HG02981 (cell line): ENCODE results near the gene MMP7.
"Not testable (repeated sequence)": the region's sequence is repeated elsewhere in the genome, so short reads cannot be mapped to it uniquely, and the experiment has no call there.

Experiments
- ATAC-seq: cut with Tn5 transposase; IDR thresholded peaks from one replicate; pipeline ENCODE4 v1.9.1; 2021; ENCODE audit warnings: mild to moderate bottlenecking, moderate library complexity; ENCODE audit not compliant: unreplicated experiment

Gene MMP7

DNA sequence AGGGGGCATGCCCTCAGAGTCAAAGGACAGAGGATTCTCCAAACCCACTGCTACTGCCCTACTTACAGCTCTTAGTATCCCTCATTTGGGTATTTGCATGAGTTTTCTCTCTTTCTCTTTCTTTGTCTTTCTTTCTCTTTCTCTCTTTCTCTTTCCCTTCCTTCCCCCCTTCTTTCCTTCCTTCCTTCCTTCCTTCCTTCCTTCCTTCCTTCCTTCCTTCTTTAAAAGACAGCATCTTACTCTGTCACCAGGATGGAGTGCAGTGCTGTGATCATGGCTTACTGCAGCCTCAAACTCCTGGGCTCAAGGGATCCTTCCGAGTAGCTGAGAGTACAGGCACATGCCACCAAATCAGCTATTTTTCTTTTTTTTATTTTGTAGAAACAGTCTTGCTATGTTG lies 14.0 kb upstream of the MMP7 start:
- no peak for ATAC-seq

DNA sequence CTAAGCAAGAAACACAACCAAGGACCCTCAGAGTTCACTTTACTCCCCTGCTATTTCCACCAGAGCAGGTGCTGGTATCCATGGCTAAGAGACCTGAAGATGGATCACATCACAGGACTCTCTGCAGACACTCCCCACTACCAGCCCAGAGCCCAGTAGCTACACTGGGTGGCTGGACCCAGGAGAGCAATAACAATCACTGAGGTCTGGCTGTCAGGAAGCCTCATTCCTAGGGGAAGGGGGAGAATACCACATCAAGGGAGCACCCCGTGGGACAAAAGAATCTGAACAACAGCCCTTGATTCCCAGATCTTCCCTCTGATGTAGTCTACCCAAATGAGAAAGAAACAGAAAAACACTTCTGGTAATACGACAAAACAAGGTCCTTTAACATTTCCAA lies 9.0 kb upstream of the MMP7 start:
- ATAC-seq = no peak

DNA sequence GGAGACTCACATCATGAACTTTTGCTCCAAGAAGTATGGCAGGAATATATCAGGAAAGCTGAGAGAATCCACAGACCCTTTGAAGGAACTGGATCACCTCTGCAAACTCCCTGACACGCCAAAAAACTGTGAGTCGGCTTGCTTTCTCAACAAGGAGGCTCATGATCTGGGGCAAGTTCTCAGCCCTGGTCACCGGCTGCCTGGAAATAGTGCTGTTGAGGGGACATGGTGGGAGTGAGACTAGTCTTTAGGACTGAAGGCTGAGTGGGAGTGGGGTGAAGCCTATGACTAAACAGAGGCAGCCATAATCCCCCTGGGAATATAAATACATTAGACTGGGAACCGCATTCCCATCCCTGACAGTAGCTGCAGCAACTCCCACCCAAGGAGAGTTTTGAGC lies 8.4 kb upstream of the MMP7 start:
- no peak for ATAC-seq

DNA sequence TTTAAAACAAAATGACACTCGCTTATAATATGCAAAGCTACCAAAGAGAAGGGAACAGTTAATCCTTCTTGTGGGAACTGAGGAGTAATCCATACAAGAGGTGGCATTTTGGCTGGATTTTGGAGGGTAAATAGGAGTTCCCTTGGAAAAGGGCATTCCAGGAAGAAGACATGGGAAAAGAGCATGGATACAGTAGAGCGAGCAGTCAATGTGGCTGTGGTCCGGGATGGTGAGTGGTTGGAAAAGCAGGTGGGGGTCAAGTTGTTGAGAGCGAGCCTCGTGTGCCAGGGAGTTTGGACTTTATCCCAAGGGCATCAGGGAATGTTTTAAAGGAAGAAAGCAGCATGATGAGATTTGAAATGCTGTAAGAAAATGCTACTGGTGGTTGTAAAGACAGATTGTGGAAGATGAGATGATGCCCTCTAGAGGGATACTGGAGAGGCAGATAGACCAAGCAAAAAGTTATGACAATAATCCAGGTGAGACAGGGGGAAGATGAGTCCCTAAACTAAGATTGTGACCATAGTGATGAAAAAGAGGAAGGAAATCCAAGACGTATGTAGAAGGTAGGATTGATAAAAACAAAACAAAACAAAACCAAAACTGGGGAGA lies 3.8 kb upstream of the MMP7 start:
- no peak for ATAC-seq

DNA sequence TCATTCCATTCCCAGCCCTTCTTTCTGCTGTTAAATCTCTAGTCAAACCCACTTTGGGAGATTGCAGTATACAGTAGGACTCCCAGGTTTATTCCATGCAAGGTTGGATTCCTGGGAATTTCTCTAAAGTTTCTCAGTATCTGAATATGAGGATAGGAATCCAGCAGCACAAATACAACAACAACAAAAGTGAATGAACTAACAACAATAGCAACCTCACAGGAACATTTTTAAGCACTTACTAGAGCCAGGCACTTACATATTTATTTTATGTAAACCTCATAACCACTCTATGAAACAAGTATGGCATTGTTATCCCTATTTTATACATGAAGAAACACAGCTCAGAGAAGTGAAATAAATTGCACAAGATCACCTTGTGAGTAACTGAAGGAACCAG lies 1.9 kb downstream of the MMP7 start:
- ATAC-seq = no peak

DNA sequence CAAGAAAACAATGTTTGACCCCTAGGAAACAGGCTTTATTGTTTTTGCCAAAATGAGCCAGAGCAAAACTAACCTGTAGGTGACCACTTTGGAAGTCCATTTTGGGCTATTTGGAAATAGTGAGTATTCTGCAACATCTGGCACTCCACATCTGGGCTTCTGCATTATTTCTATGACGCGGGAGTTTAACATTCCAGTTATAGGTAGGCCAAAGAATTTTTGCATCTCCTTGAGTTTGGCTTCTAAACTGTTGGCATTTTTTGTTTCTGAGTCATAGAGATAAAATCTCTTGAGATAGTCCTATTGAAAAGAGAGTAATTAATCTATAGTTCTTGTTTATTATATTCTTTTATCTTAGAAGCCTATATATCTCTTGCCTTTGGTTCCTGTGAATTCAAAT lies 2.9 kb downstream of the MMP7 start:
- no peak for ATAC-seq

DNA sequence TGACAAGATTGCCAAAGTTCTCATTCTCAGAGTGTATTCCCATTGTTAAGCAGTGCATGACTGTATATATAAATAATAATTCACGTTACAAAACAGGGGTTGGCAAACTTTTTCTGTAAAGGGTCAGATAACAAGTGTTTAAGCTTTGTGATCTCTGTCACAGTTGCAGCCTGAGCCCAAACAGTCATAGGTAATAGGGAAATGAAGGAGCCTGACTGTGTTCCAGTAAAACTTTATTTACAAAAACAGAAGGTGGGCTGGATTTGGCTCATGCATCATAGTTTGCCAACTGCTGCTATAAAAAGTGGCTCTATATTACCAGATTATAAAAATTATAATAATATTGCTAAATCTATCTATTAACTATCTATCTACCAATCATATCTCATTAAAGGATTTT lies 3.5 kb downstream of the MMP7 start:
- no peak for ATAC-seq

DNA sequence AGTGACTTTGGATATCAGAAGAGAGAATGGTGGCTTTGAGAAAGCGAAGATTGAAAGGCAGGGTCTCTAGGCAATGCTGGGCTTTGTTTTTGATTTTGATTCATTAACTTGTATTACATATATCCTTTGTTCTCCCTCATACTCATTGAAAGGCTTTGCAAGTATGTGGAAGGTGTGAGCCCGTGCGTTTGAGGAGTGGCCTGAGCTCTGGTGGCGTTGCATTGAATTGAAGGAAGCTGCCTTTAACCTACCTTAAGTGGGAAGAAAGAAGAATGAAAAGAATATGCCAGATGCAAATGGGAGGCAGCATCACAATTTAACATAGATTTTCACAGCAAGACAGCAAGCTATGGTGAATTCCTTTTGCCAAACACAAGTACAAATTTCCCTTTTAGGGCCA lies 6.7 kb downstream of the MMP7 start:
- ATAC-seq = no peak

DNA sequence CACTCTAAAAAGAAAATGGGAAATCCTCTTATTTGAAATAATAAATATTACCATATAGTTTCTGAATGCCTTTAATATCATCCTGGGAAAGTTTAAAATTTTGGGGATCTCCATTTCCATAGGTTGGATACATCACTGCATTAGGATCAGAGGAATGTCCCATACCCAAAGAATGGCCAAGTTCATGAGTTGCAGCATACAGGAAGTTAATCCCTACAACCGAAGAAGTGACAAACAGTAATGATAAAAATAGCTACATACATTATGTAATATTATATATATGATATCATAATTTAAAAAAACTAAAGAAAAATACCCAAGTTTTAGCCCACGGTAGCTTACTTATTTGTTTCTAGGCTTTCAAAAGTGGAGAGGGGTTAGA lies 7.4 kb downstream of the MMP7 start:
- ATAC-seq = no peak

DNA sequence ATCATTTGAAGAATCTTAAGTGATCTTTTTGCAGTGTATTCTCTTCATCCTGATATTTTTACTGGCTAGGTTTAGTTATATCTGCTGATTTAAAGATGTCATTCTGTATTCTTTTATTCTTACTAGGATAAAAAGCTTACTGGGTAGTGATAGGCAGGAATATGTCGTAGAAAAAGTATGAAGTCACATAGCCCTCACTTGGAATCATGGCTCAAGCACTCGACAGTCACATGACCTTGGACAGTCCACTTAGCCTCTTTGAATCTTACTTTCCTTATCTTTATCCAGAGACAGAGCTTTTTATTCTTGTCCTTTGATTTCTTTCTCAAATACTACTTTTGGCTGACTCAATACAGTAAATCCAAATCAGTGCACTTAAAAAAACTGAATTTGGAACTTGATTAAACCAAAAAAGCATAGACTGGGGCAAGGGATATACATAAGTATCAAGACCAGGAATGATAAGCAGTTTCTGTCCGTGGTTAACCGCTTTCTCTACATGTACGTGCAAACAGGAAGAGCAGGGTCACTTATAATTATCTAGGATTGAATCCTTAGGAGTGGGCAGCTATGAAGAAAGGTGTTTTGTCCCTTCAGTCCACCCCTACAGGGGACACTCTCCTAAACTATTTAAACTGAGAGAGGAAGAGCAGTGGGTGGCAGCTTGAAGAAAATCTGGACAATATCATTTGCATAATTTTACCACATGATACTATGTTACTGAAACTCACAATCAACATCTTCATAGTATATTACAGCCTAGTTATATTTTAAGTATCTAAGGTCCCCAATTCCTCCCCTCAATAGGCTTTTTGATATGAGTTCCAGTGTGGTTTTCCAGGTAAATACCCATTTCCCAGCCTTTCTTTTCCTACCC lies 8.0 kb downstream of the MMP7 start:
- ATAC-seq = peak; percentile 82

DNA sequence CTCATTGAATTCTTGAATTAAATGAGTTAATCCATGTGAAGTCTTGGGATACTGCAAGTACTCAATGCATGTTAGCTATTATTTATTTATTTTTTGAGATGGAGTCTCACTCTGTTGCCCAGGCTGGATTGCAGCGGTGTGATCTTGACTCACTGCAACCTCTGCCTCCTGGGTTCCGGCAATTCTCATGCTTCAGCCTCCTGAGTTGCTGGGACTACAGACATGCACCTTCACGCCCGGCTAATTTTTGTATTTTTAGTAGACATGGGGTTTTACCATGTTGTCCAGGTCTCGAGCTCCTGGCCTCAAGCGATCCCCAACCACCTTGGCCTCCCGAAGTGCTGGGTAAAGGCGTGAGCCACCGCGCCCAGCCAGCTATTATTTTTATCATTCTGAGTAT lies 9.4 kb downstream of the MMP7 start:
- ATAC-seq = no peak

DNA sequence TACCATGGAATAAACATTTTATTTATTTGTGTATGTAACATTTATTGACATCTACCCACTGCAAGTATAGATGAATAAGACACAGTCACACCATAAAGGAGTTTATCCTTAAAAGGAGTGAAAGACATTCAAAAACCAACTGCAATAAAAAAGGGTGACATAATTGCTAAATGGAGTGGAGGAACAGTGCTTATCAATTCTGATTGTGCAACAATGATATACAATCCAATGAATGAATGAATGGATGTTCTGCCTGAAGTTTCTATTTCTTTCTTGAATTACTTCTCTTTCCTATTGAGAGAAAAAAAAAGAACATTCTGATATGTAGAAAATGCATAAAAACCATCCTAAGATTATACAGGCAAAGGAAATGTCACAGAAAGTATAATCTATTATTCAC lies 10.0 kb downstream of the MMP7 start:
- no peak for ATAC-seq

DNA sequence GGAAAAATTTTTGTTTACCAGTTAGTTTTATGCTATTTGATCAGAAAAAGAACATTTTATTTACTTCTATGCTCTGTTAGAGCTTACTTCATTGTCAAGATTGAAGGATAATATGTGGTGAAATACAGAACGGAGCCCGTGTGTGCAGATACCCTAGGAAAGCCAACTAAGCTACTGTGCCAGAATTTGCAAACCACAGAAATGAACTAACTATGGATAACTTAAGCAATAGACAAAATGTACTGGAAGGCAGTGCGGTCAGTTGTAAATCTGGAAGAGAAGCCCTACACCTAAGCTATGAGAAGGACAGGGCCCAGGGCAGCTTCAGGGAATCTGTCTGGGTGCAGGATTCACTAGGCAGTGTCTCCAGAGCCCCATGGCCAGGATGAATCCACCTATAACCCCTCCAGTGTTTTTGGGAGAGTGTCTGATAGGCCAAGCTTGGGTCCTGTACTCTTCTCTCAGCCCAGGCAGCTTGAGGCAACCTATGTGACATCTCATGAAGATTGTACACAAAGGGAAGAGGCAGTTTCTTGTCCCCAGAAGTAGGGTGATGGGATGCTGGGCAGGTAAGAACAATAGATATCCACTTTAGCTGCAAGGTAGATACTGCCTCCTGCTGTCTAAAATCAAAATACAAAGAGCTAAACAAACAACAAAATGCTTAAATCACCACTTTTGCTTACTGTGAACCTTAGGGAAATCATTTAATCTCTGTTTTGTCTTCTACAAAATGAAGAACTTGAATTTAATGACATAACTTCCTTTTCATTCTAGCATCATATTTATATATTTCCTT lies 12.1 kb downstream of the MMP7 start:
- ATAC-seq = no peak

DNA sequence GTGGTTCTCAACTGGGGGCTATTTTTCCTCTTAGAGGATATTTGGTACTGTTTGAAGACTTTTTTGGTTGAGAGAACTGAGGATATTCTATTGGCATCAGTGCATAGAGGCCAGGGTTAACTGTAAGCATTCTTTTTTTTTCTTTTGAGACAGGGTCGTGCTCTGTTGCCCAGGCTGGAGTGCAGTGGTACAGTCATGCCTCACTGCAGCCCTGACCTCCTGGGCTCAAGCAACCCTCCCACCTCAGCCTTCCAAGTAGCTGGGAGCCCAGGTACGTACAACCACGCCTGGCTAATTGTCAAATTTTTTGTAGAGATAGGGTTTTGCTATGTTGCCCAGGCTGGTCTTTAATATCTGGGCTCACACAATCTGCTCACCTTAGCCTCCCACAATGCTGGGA lies 12.9 kb downstream of the MMP7 start:
- no peak for ATAC-seq

DNA sequence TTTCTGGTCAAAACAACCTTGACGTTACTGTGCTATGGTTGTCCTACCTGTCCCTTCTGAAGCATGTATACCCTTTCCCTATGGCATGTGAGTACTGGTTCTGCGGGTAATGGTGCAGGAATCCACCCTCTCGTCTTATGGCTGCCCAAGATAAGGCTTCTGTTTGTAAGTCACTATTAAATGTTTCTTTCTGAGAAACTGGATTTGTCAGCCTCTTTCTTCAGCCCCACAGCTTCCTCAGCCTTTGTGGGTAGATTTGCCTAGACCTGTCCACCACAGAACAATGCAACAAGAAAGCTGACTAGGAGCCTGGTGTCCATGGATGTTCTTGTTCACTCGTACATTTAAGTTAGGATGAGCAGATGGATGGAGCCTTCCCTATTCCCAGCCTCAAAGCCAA lies 14.4 kb downstream of the MMP7 start:
- ATAC-seq = no peak

DNA sequence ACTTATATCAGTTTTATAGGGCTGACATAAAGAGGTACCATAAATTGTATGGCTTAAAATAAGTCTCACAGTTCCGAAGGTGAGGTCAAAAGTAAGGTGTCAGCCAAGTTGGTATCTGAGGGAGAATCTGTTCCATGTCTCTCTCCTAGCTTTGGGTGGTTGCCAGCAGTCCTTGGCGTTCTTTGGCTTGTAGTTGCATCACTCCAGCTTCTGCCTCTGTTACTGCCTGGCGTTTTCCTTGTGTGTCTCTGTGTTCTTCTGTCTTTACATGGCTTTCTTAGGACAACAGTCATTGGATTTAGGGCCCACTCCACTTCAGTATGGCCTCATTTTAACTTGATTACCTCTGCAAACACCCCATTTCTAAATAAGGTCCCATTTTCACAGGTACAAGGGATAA lies 16.7 kb downstream of the MMP7 start:
- ATAC-seq = no peak

DNA sequence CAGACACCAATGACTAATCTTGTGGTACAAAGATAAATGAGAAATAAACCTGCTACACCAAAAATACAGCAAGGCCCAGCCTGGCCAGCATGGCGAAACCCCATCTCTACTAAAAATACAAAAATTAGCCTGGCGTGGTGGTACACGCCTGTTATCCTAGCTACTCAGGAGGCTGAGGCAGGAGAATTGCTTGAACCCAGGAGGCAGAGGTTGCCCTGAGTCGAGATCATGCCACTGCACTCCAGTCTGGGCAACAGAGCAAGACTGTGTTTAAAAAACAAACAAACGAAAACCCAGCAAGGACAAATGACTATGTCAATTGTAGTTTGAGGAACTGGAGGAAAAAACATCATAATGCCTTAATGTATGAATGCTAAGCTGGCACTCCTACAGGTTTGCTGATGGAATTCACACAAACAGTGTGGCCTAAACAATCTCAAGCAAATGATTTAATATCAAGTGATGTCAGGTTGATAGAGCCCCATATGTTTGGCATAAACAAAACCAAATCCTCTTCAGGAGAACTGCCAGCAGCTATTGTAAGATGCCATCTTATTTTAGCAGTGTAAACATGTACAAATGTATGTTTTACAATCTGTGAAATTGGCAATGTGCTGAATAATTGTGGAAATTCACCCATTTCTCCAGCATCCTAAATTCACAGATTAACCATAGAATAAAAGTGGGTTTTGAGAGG lies 20.0 kb downstream of the MMP7 start:
- ATAC-seq = no peak

DNA sequence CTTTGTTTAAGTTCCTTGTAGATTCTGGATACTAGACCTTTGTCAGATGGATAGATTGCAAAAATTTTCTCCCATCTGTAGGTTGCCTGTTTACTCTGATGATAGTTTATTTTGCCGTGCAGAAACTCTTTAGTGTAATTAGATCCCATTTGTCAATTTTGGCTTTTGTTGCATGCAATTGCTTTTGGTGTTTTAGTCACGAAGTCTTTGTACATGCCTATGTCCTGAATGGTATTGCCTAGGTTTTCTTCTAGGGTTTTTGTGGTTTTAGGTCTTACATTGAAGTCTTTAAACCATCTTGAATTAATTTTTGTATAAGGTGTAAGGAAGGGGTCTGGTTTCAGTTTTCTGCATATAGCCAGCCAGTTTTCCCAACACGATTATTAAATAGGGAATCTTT lies 27.7 kb downstream of the MMP7 start:
- ATAC-seq = not testable (repeated sequence)

DNA sequence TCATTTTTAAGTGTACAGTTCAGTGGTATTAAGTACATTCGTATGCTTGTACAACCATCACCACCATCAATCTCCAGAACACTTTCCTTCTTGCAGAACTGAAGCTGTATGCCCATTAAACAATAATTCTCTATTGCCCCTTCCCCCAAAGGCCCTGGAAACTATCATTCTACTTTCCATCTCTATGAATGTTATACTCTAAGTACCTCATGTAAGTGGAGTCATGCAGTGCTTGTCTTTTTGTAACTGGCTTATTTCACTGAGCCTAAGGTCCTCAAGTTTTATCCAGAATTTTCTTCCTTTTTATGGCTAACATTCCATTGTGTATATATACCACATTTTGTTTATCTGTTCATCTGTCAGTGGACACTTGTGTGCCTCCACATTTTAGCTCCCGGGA lies 29.7 kb downstream of the MMP7 start:
- ATAC-seq = no peak

DNA sequence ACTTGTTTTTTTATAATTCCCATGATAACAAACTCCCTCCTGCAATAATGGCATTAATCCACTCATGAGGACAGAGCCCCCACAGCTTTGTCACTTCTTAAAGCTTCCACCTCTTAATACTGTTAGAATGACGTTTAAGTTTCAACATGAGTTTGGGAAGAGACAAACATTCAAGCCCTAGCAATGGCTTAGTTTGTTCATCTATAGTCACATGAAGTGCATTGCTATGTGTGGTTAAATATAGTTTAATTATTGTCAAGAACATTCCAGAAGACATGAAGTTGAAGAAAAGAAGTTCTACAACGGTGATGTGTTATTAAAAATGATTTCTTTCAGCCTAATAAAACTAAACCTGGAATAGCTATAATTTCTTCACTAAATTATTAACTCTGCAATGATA lies 30.6 kb downstream of the MMP7 start:
- ATAC-seq = no peak

DNA sequence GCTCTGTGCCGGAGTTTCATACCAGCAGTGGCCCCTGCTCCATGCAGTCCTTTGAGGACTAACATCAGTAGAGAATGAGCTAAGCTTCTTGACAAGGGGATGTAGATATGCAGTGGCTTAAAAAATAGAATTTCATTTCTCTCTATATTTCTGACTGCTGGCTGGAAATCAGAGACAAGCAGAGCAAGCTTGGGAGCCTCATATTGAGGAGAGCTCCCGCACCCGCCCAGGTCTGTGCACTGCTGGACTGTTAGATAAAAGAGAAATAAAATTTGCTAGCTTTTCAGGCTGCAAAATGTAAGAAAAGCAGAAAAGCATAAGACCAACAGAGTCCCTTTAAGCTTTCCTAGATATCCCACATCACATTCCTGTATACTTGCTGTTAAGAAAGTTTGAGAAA lies 31.4 kb downstream of the MMP7 start:
- no peak for ATAC-seq
